Measurements from ENCODE around the gene UQCC3.

DNA sequence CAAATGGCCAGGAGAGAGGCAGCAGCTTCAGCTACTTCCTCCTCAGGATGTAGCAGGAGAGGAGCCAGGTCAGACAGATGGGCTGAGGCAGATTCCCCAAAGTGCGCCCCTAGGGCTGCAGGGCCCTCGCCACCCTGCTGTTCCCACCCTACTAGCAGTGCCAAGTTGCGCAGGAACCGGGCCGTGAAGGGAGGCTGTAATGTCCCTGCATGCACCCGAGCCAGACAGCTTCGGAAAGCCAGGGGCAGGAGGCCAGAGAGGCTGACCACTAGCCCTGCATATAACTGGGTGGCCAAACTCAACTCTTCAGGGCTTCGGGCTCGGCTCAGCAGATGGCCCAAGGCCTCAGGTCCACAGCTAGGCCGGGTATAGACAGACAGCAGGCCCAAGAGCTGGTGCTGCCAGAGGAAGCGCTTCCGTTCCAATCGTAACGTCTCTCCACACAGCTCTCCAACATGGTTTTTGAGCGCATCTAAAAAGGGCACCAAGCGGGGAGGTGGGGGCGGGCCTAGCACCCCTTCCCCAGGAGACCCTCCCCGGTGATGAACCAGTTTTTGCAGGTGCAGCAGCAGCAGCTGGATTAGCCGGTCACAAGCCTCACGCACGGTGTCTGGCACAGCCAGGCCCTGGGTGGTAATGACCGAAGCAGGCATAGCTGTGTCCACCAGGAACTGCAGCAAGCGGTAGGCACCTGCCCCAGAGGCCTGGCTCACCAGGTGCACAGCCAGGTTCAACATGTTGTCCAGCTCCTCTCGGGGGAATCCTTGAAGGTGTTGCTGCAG, 23.1 kb upstream of the UQCC3 start:
- TF ChIP-seq CTCF (IDR thresholded peaks at IDR 0.05), result no peak
- TF ChIP-seq POLR2A (IDR thresholded peaks at IDR 0.05), result no peak
